H1 (cell line): Measurements from ENCODE around the gene ERC1. TPM values are rescaled to one million over a fixed set of nuclear protein-coding genes. Genes with fewer than 3 reads are reported as not detected.

ENCODE experiments used
- CTCF ChIA-PET: fragments of 300-600 bp; sonication (Branson Sonifier 250); formaldehyde crosslinking; loops from one replicate; lab custom pipeline; 2021; ENCODE audit not compliant: partially characterized antibody; lab: Charles Lee
- POLR2A ChIA-PET: fragments of 300-600 bp; sonication (Branson Sonifier 250); formaldehyde crosslinking; loops from one replicate; lab custom pipeline; 2021; ENCODE audit warnings: inconsistent platforms; ENCODE audit not compliant: partially characterized antibody; lab: Charles Lee
- DNase-seq, 2 experiments: peaks; one replicate each; pipeline versions ENCODE4 v3.0.0 to v3.0.0-alpha.2; 2010 to 2022; ENCODE audit warnings: low spot score in 2 of 2, low read depth in 1 of 2, mixed read lengths in 1 of 2
- FAIRE-seq: peaks from 2 replicates; lab custom pipeline; 2011; peaks lifted over from hg19 to GRCh38; lab: Jason Lieb, UNC
- H2AFZ ChIP-seq: 2 replicates; pipeline ENCODE4 v1.8.1; 2012; ENCODE audit warnings: low read length, inconsistent platforms
- H2AK5ac ChIP-seq: 2 replicates; pipeline ENCODE4 v1.6.1; 2013; ENCODE audit warnings: low read depth, low read length
- H2BK120ac ChIP-seq: replicated peaks from 2 replicates; pipeline ENCODE3; 2013; ENCODE audit warnings: low read depth, low read length, inconsistent platforms
- H2BK12ac ChIP-seq: 2 replicates; pipeline ENCODE4 v1.6.1; 2013; ENCODE audit warnings: low read depth, low read length
- H2BK15ac ChIP-seq: 2 replicates; pipeline ENCODE4 v1.6.1; 2013; ENCODE audit warnings: low read length
- H2BK20ac ChIP-seq: 2 replicates; pipeline ENCODE4 v1.6.1; 2013; ENCODE audit warnings: low read length
- H2BK5ac ChIP-seq: 2 replicates; pipeline ENCODE4 v1.6.1; 2013; ENCODE audit warnings: low read depth, low read length
- H3K14ac ChIP-seq: 2 replicates; pipeline ENCODE4 v1.6.1; 2013; ENCODE audit warnings: inconsistent platforms; ENCODE audit not compliant: insufficient read length
- H3K18ac ChIP-seq: 2 replicates; pipeline ENCODE4 v1.6.1; 2013; ENCODE audit warnings: low read length; ENCODE audit errors: extremely low read depth
- H3K23ac ChIP-seq: 2 replicates; pipeline ENCODE4 v1.6.1; 2013; ENCODE audit warnings: inconsistent platforms; ENCODE audit not compliant: insufficient read length
- H3K23me2 ChIP-seq: 2 replicates; pipeline ENCODE4 v1.6.1; 2013; ENCODE audit warnings: low read depth, low read length
- H3K27ac ChIP-seq: 2 replicates; pipeline ENCODE4 v1.6.1; 2011; ENCODE audit warnings: low read depth, low read length, inconsistent platforms
- H3K27me3 ChIP-seq, 4 experiments: replicated peaks in 1 of 4; 1 replicate in 1 of 4; 2 replicates in 3 of 4; pipeline versions ENCODE4 v1.6.1 to v1.8.1; 2011 to 2013; ENCODE audit warnings: low read length in 3 of 4, mild to moderate bottlenecking in 3 of 4, inconsistent platforms in 2 of 4, mixed read lengths in 2 of 4, moderate library complexity in 1 of 4; ENCODE audit not compliant: control insufficient read depth in 3 of 4, insufficient read depth in 3 of 4; ENCODE audit errors: extremely low read depth in 1 of 4
- H3K36me3 ChIP-seq, 4 experiments: 2 replicates each; pipeline versions ENCODE4 v1.6.1 to v1.8.1; 2011 to 2013; ENCODE audit warnings: mild to moderate bottlenecking in 4 of 4, low read length in 3 of 4, moderate library complexity in 2 of 4, control low read depth in 1 of 4, inconsistent platforms in 1 of 4; ENCODE audit not compliant: insufficient read depth in 4 of 4, control insufficient read depth in 2 of 4
- H3K4ac ChIP-seq: replicated peaks from 2 replicates; pipeline ENCODE3; 2013; ENCODE audit warnings: low read length, low read depth, mixed read lengths, inconsistent platforms; ENCODE audit not compliant: insufficient read length
- H3K4me1 ChIP-seq, 4 experiments: replicated peaks in 1 of 4; 1 replicate in 1 of 4; 2 replicates in 3 of 4; pipeline versions ENCODE4 v1.6.1 to v1.8.1; 2011 to 2013; ENCODE audit warnings: low read length in 3 of 4, inconsistent platforms in 2 of 4, mixed read lengths in 1 of 4; ENCODE audit not compliant: insufficient read depth in 4 of 4, control insufficient read depth in 3 of 4
- H3K4me2 ChIP-seq, 2 experiments: 2 replicates each; pipeline versions ENCODE4 v1.6.1 to v1.8.1; 2011 to 2013; ENCODE audit warnings: low read depth in 2 of 2, low read length in 2 of 2, control low read depth in 1 of 2, inconsistent platforms in 1 of 2, mild to moderate bottlenecking in 1 of 2; ENCODE audit not compliant: insufficient read depth in 1 of 2
- H3K4me3 ChIP-seq, 4 experiments: fragments of 200-600, 300-600 bp in 1 of 4; sonication (generic), shearing (Covaris generic), sonication (Bioruptor Twin) in 1 of 4; 2 replicates each; pipeline versions ENCODE4 v1.5.1 to v1.8.1; 2011 to 2016; ENCODE audit warnings: low read length in 4 of 4, low read depth in 3 of 4, control low read depth in 2 of 4, inconsistent platforms in 2 of 4, mild to moderate bottlenecking in 2 of 4, mixed read lengths in 1 of 4, moderate library complexity in 1 of 4; ENCODE audit not compliant: insufficient read depth in 2 of 4; ENCODE audit errors: extremely low read depth in 1 of 4
- H3K56ac ChIP-seq: replicated peaks from 2 replicates; pipeline ENCODE3; 2013; ENCODE audit warnings: low read depth, mild to moderate bottlenecking, mixed read lengths, low read length, inconsistent platforms; ENCODE audit not compliant: insufficient read length
- H3K79me1 ChIP-seq: 2 replicates; pipeline ENCODE4 v1.6.1; 2013; ENCODE audit warnings: low read depth, low read length, control low read depth
- H3K79me2 ChIP-seq, 2 experiments: 2 replicates each; pipeline versions ENCODE4 v1.6.1 to v1.8.1; 2012 to 2013; ENCODE audit warnings: low read length in 2 of 2, mild to moderate bottlenecking in 2 of 2, inconsistent platforms in 1 of 2; ENCODE audit not compliant: insufficient read depth in 2 of 2, control insufficient read depth in 1 of 2
- H3K9ac ChIP-seq, 4 experiments: replicated peaks in 1 of 4; 1 replicate in 1 of 4; 2 replicates in 3 of 4; pipeline versions ENCODE4 v1.6.1 to v1.8.1; 2011 to 2013; ENCODE audit warnings: low read depth in 3 of 4, low read length in 3 of 4, control low read depth in 2 of 4, mild to moderate bottlenecking in 2 of 4, moderate library complexity in 2 of 4, inconsistent platforms in 1 of 4; ENCODE audit errors: extremely low read depth in 1 of 4
- H3K9me3 ChIP-seq, 2 experiments: 2 replicates each; pipeline versions ENCODE4 v1.6.1 to v1.8.1; 2012 to 2013; ENCODE audit warnings: mild to moderate bottlenecking in 2 of 2, moderate library complexity in 2 of 2, control low read depth in 1 of 2, inconsistent platforms in 1 of 2, low read depth in 1 of 2, low read length in 1 of 2, mixed read lengths in 1 of 2; ENCODE audit not compliant: insufficient read depth in 2 of 2
- H4K20me1 ChIP-seq, 2 experiments: replicated peaks in 1 of 2; 2 replicates each; pipeline versions ENCODE3 to v1.8.1; 2011 to 2013; ENCODE audit warnings: inconsistent platforms in 2 of 2, low read length in 2 of 2, mild to moderate bottlenecking in 1 of 2; ENCODE audit not compliant: insufficient read depth in 2 of 2, control insufficient read depth in 1 of 2
- H4K5ac ChIP-seq: 2 replicates; pipeline ENCODE4 v1.6.1; 2013; ENCODE audit warnings: low read length, low read depth, mixed read lengths, inconsistent platforms; ENCODE audit not compliant: insufficient read length
- H4K8ac ChIP-seq: 2 replicates; pipeline ENCODE4 v1.8.0; 2013; ENCODE audit warnings: mild to moderate bottlenecking, moderate library complexity, low read length, inconsistent platforms; ENCODE audit not compliant: insufficient read depth; ENCODE audit errors: extremely low read depth
- H4K91ac ChIP-seq: replicated peaks from 2 replicates; pipeline ENCODE3; 2013; ENCODE audit warnings: low read length, mixed read lengths, inconsistent platforms; ENCODE audit not compliant: insufficient read length
- BCL11A ChIP-seq, 2 experiments: IDR thresholded peaks; one replicate each; pipeline ENCODE4 v1.6.1; 2011; ENCODE audit warnings: low read depth in 2 of 2, low read length in 2 of 2, mild to moderate bottlenecking in 2 of 2
- BRCA1 ChIP-seq: IDR thresholded peaks from 2 replicates; pipeline ENCODE4 v1.6.1; 2012; ENCODE audit warnings: low read depth, low read length, improper control_type of control experiment
- EGR1 ChIP-seq: IDR thresholded peaks from 2 replicates; pipeline ENCODE4 v1.6.1; 2011; ENCODE audit warnings: low read depth, low read length, borderline replicate concordance
- EP300 ChIP-seq, 2 experiments: IDR thresholded peaks; 1 replicate in 1 of 2; 2 replicates in 1 of 2; pipeline ENCODE4 v1.6.1; 2011 to 2012; ENCODE audit warnings: low read depth in 2 of 2, low read length in 2 of 2, mild to moderate bottlenecking in 2 of 2, borderline replicate concordance in 1 of 2, inconsistent platforms in 1 of 2, moderate library complexity in 1 of 2
- GABPA ChIP-seq: IDR thresholded peaks from 2 replicates; pipeline ENCODE4 v1.6.1; 2011; ENCODE audit warnings: mild to moderate bottlenecking, low read length, moderate library complexity, borderline replicate concordance; ENCODE audit not compliant: insufficient read depth
- MAFK ChIP-seq: IDR thresholded peaks from 2 replicates; pipeline ENCODE4 v1.6.1; 2012; ENCODE audit warnings: low read depth, mild to moderate bottlenecking, improper control_type of control experiment, low read length
- NANOG ChIP-seq: IDR thresholded peaks from 2 replicates; pipeline ENCODE4 v1.6.1; 2011; ENCODE audit warnings: low read length, low read depth, mild to moderate bottlenecking, inconsistent platforms; ENCODE audit not compliant: insufficient read depth, poor library complexity, severe bottlenecking
- POLR2A ChIP-seq, 2 experiments: IDR thresholded peaks; 1 replicate in 1 of 2; 2 replicates in 1 of 2; pipeline ENCODE4 v1.6.1; 2011; ENCODE audit warnings: low read depth in 2 of 2, low read length in 2 of 2, mild to moderate bottlenecking in 2 of 2; ENCODE audit errors: control extremely low read depth in 1 of 2
- RAD21 ChIP-seq, 2 experiments: IDR thresholded peaks in 1 of 2; conservative IDR thresholded peaks in 1 of 2; 2 replicates each; pipeline ENCODE4 v1.6.1; 2011; ENCODE audit warnings: low read depth in 2 of 2, low read length in 2 of 2, improper control_type of control experiment in 1 of 2, inconsistent platforms in 1 of 2, mild to moderate bottlenecking in 1 of 2, moderate library complexity in 1 of 2
- RBBP5 ChIP-seq: IDR thresholded peaks from 2 replicates; pipeline ENCODE4 v1.7.1; 2012; ENCODE audit warnings: low read depth, mild to moderate bottlenecking, inconsistent platforms, low read length, moderate library complexity, borderline replicate concordance
- RNF2 ChIP-seq: fragments of 200-900, 300-1000 bp; sonication (generic); IDR thresholded peaks from 2 replicates; pipeline ENCODE4 v1.7.1; 2016; ENCODE audit warnings: borderline replicate concordance, low read depth, mild to moderate bottlenecking, antibody characterized with exemption, low read length; ENCODE audit not compliant: poor library complexity, severe bottlenecking; ENCODE audit errors: missing control alignments
- SIRT6 ChIP-seq: IDR thresholded peaks from one replicate; pipeline ENCODE4 v1.7.1; 2012; ENCODE audit warnings: low read length, inconsistent platforms
- SIX5 ChIP-seq: IDR thresholded peaks from 2 replicates; pipeline ENCODE4 v1.6.1; 2011; ENCODE audit warnings: mild to moderate bottlenecking, low read depth, low read length
- TAF1 ChIP-seq: IDR thresholded peaks from 2 replicates; pipeline ENCODE4 v1.6.1; 2011; ENCODE audit warnings: mild to moderate bottlenecking, low read depth, low read length
- TEAD4 ChIP-seq: IDR thresholded peaks from 2 replicates; pipeline ENCODE4 v1.6.1; 2012; ENCODE audit warnings: low read depth, low read length, inconsistent platforms, mixed read lengths
- WGBS, 2 experiments: shearing (Covaris generic) in 1 of 2; methylation state at CpG; one replicate each; pipeline versions ENCODE4 v1.1.6 to v1.1.7; 2013 to 2015; ENCODE audit warnings: low lambda C conversion rate in 2 of 2, mixed read lengths in 2 of 2, inconsistent platforms in 1 of 2, low coverage in 1 of 2, missing lambda C conversion rate in 1 of 2; ENCODE audit not compliant: insufficient replicate concordance in 2 of 2, insufficient coverage in 1 of 2, insufficient read length in 1 of 2; ENCODE audit errors: extremely low coverage in 1 of 2, missing lambda C conversion rate in 1 of 2; 5-methylcytosine and 5-hydroxymethylcytosine counted together
- polyA plus RNA-seq, 7 experiments: library from polyadenylated mRNA; depleted of rRNA in 3 of 7; stranded (reverse) in 5 of 7; unstranded in 2 of 7; fragments of >200 nt in 5 of 7; fragments of 200-250 nt in 2 of 7; gene quantifications; 1 replicate in 5 of 7; 2 replicates in 1 of 7; 4 replicates in 1 of 7; pipeline versions ENCODE4 v1.2.1 to v1.2.3, GENCODE V29; 2011 to 2013; ENCODE audit warnings: missing spikeins in 2 of 7, mixed read lengths in 2 of 7
- total RNA-seq: library from RNA; stranded (reverse); fragmentation: NEBNext Ultra II Directional; extraction: Animal tissue kit (Norgen Biotek cat#: 25700); gene quantifications from 2 replicates; pipeline ENCODE4 v1.2.1, GENCODE V29; 2021

The ERC1 gene
- total and polyA plus RNA-seq, 2 of the 8 experiments (the other 6 are each of a cell fraction or from before 2014, with no cell fraction given), result 7.8 to 45.7 TPM

DNA sequence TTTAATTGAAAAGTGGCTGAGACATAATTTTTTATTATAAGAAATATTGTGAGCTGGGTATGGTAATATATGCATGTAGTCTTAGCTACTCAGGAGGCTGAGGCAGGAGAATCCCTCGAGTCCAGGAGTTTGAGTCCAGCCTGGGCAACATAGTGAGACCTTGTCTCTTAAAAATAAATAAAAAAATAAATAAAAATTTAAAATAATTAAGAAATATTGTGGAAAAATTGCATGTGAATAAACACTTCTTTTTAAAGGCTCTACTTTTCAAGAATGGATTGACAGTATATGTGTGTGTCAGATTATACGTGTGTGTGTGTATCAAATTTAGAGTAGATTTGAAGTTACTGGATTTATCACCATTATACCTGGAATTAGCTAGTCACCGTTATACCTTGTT is 43.2 kb downstream of the ERC1 start:
- Histone ChIP-seq H3K4me3 (no peak overlapping the region), H3K14ac (no peak overlapping the region), H3K27ac (no peak overlapping the region), H3K9ac (no peak overlapping the region), H4K91ac (no peak overlapping the region), H2BK12ac (no peak overlapping the region), H2AFZ (no peak overlapping the region), H3K56ac (no peak overlapping the region), H2BK120ac (no peak overlapping the region), H4K20me1 (no peaks in the 10 kb centered on the region), H2BK20ac (no peak overlapping the region), H4K5ac (no peak overlapping the region), H2BK5ac (no peak overlapping the region), H4K8ac (no peak overlapping the region), H3K79me2 (no peaks in the 10 kb centered on the region), H3K4me2 (no peak overlapping the region), H3K4me1 (no peaks in the 10 kb centered on the region), H2BK15ac (no peak overlapping the region), H3K23me2 (no peaks in the 10 kb centered on the region), H3K18ac (no peak overlapping the region), H3K23ac (no peak overlapping the region), H3K4ac (no peak overlapping the region), H3K27me3 (no peaks in the 10 kb centered on the region), H2AK5ac (no peak overlapping the region), H3K9me3 (no peaks in the 10 kb centered on the region), H3K36me3 (peaks cover 0 to 4% (median 0%) of the 10 kb centered on the region in 4 experiments; a peak in 2 of 8 replicates), H3K79me1 (no peaks in the 10 kb centered on the region)
- FAIRE-seq, result no peak
- CTCF ChIA-PET, result no interaction called here
- no peak for DNase-seq
- POLR2A ChIA-PET, result no interaction called here
- whole genome bisulfite sequencing, 2 experiments, result 91% methylated on average over 3 of the region's 3 CpGs; no CpG with 5 or more reads in 1 of the 2 experiments
- TF ChIP-seq BCL11A (IDR thresholded peaks at IDR 0.05; ENCODE audit: low read depth in 2 of 2, low read length in 2 of 2) (no peak), POLR2A (IDR thresholded peaks at IDR 0.05; ENCODE audit: control extremely low read depth in 1 of 2, low read depth in 2 of 2, low read length in 2 of 2) (no peak), EP300 (IDR thresholded peaks at IDR 0.05; ENCODE audit: borderline replicate concordance in 1 of 2, low read depth in 2 of 2, low read length in 2 of 2) (no peak), EGR1 (no peak), BRCA1 (no peak), RAD21 (IDR thresholded peaks at IDR 0.05 in 1 of 2, conservative IDR thresholded peaks at IDR 0.05 in 1 of 2; ENCODE audit: low read depth in 2 of 2, low read length in 2 of 2) (no peak), RBBP5 (no peak), SIX5 (no peak), GABPA (no peak), MAFK (no peak), SIRT6 (no peak), TEAD4 (no peak), NANOG (no peak), TAF1 (no peak), RNF2 (no peak)
